NCI-H1417 treated with DMSO at 0.1 percent for 48 hours (cell line): Measurements from ENCODE around the gene MBP.
"Not testable (repeated sequence)": the region's sequence is repeated elsewhere in the genome, so short reads cannot be mapped to it uniquely, and the experiment has no call there.

Source experiments
- DNase-seq: peaks from one replicate; lab custom pipeline; 2025; lab: John Stamatoyannopoulos, UW

Gene MBP

GRCh38 chr18:77004555-77005380 lies 127.8 kb downstream of the MBP start:
- DNase-seq: no peak

DNA sequence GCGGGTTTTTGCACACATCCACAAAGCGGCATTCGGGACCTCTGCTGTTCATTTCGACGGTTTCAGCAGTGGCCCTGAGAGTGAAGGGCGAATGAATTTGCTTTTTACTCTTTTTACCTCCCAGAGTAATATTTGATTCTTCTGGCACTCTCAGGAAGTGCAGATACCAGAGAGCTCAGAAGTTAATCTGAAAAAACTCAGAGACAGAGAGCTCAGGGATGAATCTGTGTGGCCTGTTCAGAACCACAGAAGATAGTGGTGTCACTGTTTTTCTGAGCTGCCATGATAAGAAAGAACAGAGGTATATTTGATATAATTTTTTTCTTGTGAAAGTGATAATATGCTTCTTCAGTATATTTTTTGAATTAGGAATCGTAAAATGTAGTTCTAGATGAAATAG lies 129.3 kb downstream of the MBP start:
- DNase-seq: no peak

- DNase-seq: no peak
These were observed 130.1 kb downstream of the MBP start for GRCh38 chr18:77002496-77002895.

GRCh38 chr18:77001979-77002378 lies 130.6 kb downstream of the MBP start:
- DNase-seq: no peak

GRCh38 chr18:77001041-77001440 lies 131.5 kb downstream of the MBP start:
- DNase-seq: no peak

DNA sequence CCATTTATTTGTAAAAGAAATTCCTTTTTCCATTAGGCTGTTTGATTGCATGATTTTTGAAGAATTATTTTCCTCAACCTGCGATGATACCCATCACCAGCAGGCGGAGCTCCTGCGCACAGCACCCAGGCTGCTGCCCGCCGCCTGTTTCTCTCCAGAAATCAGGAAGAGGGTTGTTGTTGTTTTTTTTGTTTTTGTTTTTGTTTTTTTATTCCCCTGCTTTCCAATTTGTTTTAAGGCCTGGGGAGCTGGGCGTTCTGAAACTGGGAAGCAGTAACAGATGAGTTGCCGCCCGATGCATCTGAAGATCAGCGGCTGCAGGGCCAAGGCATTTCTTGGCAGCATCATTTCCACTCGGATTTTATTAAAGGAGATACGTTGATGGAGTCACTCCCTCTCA lies 132.1 kb downstream of the MBP start:
- peak; percentile 6 for DNase-seq

DNA sequence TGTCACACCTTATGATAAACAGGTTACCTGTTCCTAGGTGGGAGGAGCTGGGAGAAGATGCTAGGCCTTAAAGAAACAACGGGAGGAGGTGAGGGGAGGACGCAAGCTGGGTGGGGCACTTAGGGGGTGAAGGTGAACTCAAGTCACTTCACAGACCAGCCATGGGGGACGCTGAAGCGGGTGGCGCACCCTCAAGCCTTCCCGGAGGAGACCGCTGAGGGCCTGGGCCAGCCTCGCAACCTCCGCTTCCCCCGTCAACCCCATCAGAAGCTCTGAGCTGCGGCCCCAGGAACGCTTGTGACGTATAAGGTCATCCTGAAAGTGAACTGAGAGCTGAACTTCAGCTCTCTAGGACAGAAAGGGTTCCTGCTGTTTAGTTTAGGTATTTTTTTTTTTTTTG lies 133.5 kb downstream of the MBP start:
- no peak for DNase-seq

GRCh38 chr18:76997951-76998808 lies 134.4 kb downstream of the MBP start:
- DNase-seq: no peak

DNA sequence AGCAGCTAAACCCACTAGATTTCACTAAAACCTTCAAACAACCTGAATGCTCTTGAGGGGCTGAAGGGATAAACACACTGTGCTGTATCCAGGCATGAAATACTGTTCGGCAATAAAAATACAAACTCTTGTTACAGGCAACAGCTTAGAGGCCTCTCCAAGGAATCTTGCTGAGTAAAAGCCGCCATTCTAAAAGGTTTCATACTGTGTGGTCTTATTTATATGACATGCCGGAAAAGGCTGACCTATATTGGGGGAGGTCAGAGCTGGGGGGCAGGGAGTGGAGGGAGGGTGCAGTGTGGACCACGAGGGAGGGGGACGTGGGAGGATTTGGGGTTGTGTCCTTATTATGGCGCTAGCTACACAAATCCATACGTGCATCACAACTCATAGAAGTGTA lies 136.2 kb downstream of the MBP start:
- DNase-seq: no peak

- no peak for DNase-seq
These were observed 136.7 kb downstream of the MBP start for GRCh38 chr18:76995896-76996295.

GRCh38 chr18:76994086-76994654 lies 138.4 kb downstream of the MBP start:
- DNase-seq: no peak

DNA sequence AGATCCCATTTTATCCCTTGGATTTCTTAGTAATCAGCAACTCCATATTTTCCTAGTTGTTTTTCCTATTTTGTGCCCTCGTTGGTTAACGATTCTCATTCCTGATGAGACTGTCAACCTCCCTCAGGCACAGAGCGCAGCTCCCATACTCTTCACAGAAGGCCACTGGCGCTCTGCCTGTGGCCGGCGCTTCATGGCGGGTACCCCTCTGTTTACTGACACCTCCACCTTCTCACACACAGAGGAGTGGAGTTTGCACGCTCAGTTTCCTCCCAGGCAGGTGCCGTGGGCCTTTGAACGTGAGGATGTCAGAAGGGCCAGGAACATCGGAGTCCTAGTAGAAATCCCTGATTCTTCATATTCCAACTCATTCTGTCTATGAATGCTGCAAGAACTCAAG lies 139.0 kb downstream of the MBP start:
- no peak for DNase-seq

GRCh38 chr18:76993085-76993382 lies 139.5 kb downstream of the MBP start:
- DNase-seq: no peak

DNA sequence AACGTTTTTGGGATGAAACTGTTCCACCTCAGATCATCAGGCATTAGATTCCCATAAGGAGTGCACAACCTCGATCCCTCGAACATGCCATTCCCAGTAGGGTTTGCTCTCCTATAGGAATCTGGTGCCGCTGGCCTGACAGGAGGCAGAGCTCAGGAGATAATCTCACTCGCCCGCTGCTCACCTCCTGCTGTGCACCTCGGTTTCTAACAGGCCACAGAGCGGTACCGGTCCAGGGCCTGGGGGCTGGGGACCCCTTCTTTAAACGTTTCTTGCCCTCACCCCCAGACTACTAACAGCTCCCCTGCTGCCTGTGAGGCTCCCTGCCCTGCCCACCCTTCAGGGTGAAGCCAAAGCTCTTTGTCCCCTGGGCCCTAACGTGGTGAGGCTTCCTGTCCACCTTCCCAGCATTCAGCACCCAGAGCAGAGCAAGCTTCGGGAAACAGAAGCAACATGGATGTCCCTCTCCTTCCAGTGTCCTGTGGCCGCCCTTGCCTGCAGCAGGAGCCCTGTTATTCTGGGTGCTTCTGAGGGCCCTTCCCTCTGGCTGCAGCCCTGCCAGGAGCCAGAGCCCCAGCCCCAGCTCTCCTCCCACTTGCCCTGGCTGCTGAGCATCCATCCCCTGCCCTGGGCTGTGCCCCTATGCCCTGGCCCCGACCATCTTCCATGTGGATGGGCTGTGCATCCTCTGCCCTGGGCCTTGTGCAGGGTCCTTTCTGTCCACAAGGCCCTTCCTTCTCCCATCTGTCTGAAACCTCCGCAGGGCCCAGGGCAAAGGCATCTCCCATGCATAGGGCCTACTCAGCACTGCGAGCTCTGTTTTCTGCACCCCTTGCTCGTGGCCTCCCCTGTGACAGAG lies 140.1 kb downstream of the MBP start:
- no peak for DNase-seq

DNA sequence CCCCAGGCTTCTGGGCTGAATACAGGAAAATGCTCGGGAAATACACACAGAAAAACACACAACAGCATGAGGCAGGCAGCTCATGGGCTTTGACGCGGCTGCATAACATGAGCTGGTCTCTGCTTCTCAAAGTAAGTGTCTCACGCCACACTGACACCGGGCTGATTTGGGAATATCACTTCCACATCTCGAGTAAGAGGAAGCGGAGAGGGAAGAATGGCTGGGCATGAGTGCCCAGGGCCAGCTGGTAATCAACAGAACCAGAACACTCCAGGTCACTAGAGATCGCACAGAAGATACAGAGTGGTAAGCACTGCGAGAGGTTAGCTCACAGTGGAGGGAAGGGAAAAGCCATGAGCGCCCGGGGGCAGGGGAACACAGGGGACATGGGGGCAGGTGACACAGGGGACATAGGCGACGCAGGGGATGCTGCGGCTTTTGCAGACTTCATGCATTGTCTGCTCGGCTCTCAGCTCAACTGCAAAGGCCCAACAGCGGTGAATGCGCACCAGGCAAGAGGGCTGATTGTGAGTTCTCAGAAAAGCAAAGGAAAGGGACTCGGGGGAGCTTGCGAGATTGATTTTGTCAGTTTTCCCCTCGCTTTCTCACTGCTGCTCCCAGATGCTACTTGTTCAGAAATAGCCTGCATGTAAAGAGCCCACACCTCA lies 141.4 kb downstream of the MBP start:
- DNase-seq: no peak

DNA sequence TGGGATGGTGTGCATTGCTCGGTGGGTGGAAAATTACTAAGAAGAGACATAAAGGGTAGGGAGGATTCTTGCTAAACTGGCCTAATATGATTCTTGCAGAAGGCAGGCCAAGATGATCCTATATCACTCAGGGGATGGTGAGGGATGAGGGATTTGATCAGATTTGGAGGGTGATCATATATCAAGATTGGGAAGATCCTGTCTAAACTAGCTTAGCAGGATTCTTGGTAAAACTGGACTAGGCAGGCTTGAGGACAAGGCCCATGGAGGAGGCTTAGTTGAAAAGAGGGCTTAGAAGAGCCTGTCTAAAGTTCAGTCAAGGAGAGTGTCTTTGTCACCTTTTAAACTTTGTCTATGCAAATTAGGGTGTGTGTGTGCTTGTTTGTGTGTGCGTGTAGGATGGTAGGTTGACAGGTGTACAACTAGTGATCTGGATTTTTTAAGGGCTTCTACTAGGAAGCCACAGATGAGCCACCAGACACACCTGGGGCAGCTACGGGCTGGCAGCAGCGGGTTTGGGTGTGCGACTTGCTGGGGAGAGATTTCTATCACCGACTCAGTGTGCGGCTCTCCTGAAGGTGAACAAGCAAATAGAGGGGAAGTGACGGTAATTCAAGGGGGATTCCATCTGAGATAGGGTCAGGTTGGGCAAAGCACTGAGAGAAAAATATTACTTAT lies 142.1 kb downstream of the MBP start:
- not testable (repeated sequence) for DNase-seq

DNA sequence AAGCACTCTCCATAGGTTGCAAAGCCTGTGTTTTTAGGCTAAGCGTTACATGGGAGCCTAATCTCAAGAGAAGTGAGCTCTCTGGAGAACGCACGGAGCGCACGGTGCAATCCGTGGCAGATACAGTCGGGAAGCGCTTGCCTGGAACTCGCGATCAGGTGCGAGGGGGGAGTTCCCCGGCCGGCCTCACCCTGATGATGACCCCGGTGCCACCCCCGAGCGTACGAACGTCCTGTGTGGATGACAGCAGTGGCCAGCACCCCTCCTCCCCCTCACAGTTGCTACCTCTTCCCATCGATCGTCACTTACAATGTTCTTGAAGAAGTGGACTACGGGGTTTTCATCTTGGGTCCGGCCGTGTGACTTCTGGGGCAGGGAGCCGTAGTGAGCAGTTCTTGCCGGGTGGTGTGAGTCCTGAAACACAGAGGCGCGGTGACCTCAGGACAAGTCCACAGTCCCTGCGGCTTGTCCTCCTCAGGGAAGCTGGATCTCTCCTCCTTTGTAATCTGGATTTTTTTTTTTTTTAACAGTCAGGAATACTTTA lies 142.9 kb downstream of the MBP start:
- no peak for DNase-seq

- DNase-seq: no peak
These were observed 143.5 kb downstream of the MBP start for GRCh38 chr18:76988827-76989646.

DNA sequence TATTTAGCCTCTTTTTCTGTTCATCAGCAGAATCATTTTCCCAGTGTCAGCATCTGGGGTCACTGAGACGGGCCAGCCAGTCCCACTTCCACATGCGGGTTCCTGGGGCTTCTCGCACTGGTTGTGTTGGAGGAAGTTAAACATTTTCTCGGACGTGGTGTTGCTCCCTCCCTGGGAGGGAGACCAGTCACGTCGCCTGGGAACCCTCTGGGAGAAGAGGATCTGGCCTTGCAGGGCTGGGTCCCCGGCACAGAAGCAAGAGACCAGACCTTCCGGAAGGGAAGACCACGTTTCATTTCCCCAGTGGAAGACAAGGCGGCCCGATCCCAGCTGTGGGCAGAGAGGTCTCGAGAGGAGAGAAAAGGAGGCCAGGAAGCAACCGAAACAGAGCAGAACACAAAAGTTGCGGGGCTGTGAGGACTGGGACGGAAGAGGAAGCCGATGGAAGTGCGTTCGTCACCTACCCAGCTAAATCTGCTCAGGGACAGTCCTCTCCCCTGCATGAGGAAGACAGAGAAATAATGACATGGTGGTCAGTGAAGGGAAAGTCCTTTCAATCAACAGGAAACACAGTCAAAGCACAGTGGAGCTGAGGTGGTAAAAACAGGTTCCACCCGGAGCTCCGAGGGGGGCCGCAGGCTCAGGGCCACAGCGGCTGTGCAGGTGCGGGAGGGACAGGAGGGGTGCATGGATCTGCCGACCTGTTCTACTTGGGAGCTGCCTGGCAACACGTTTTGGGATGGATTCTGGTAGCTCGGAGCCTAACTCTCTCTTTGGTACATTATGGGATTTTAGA lies 144.4 kb downstream of the MBP start:
- no peak for DNase-seq
